Stromal cell of bone marrow (primary cell): ENCODE measurements around the gene NR3C2.

Experiments used
- DNase-seq: peaks from one replicate; pipeline ENCODE4 v3.0.0-alpha.2; 2012; ENCODE audit warnings: low read depth

NR3C2 gene

GRCh38 chr4:148263127-148263526 is 179.1 kb downstream of the NR3C2 start:
- no peak for DNase-seq

- DNase-seq, result no peak
Measured at GRCh38 chr4:148261848-148262247, 180.4 kb downstream of the NR3C2 start.

GRCh38 chr4:148259841-148260240 is 182.4 kb downstream of the NR3C2 start:
- no peak for DNase-seq

- no peak for DNase-seq
Measured at GRCh38 chr4:148258535-148258934, 183.7 kb downstream of the NR3C2 start.

GRCh38 chr4:148255344-148255720 is 186.9 kb downstream of the NR3C2 start:
- no peak for DNase-seq

GRCh38 chr4:148254621-148255343 is 187.4 kb downstream of the NR3C2 start:
- no peak for DNase-seq

GRCh38 chr4:148253768-148254167 is 188.4 kb downstream of the NR3C2 start:
- no peak for DNase-seq

GRCh38 chr4:148248824-148249223 is 193.4 kb downstream of the NR3C2 start:
- no peak for DNase-seq

- DNase-seq, result no peak
Measured at GRCh38 chr4:148245015-148245414, 197.2 kb downstream of the NR3C2 start.

- no peak for DNase-seq
Measured at GRCh38 chr4:148243837-148244236, 198.4 kb downstream of the NR3C2 start.

GRCh38 chr4:148240241-148240640 is 202.0 kb downstream of the NR3C2 start:
- DNase-seq, result no peak

GRCh38 chr4:148239494-148239985 is 202.7 kb downstream of the NR3C2 start:
- no peak for DNase-seq

GRCh38 chr4:148238811-148239493 is 203.3 kb downstream of the NR3C2 start:
- no peak for DNase-seq

GRCh38 chr4:148238086-148238485 is 204.1 kb downstream of the NR3C2 start:
- peak; percentile 9 for DNase-seq

GRCh38 chr4:148235809-148236208 is 206.4 kb downstream of the NR3C2 start:
- no peak for DNase-seq

- no peak for DNase-seq
Measured at GRCh38 chr4:148229798-148230197, 212.4 kb downstream of the NR3C2 start.

GRCh38 chr4:148229028-148229427 is 213.2 kb downstream of the NR3C2 start:
- DNase-seq, result no peak

GRCh38 chr4:148227147-148227546 is 215.1 kb downstream of the NR3C2 start:
- DNase-seq, result no peak

- no peak for DNase-seq
Measured at GRCh38 chr4:148226341-148226740, 215.9 kb downstream of the NR3C2 start.

GRCh38 chr4:148225639-148226038 is 216.6 kb downstream of the NR3C2 start:
- no peak for DNase-seq

- no peak for DNase-seq
Measured at GRCh38 chr4:148224476-148224875, 217.7 kb downstream of the NR3C2 start.

GRCh38 chr4:148222991-148223660 is 219.1 kb downstream of the NR3C2 start:
- DNase-seq, result no peak
